Activated CD4-positive, alpha-beta T cell treated with anti-CD3 and anti-CD28 coated beads, Interleukin-2, amount 10 ng/mL, durations not matched to agents 24 days and 14 days (primary cell): ENCODE results near the gene IL13RA1. TPM values are rescaled to one million over a fixed set of nuclear protein-coding genes. Genes with fewer than 3 reads are reported as not detected.

ENCODE experiments used
- DNase-seq: peaks from one replicate; pipeline ENCODE4 v3.0.0; 2022
- H3K27ac Mint-ChIP-seq: one replicate; pipeline ENCODE4 v1.8.0; 2022; ENCODE audit warnings: mild to moderate bottlenecking, mixed read lengths
- H3K27me3 Mint-ChIP-seq: one replicate; pipeline ENCODE4 v1.8.0; 2022; ENCODE audit warnings: mixed read lengths
- H3K36me3 Mint-ChIP-seq: one replicate; pipeline ENCODE4 v1.8.0; 2022; ENCODE audit warnings: low read depth, mild to moderate bottlenecking, mixed read lengths
- H3K4me1 Mint-ChIP-seq: one replicate; pipeline ENCODE4 v1.8.0; 2021; ENCODE audit warnings: mixed read lengths
- H3K4me3 Mint-ChIP-seq: one replicate; pipeline ENCODE4 v1.8.0; 2022; ENCODE audit warnings: mild to moderate bottlenecking, moderate library complexity, mixed read lengths
- H3K9me3 Mint-ChIP-seq: one replicate; pipeline ENCODE4 v1.8.0; 2021; ENCODE audit warnings: mixed read lengths
- intact Hi-C: fragments of 100-400 bp; cut with micrococcal nuclease; formaldehyde crosslinking; loops from one replicate; pipeline ENCODE4 v1.15.1; 2023
- total RNA-seq: library from RNA; stranded (reverse); gene quantifications from 2 replicates; pipeline ENCODE4 v1.2.3, GENCODE V29; 2022

IL13RA1 gene
- total RNA-seq, 1 donor from 2014 or later = 0.33 TPM

DNA sequence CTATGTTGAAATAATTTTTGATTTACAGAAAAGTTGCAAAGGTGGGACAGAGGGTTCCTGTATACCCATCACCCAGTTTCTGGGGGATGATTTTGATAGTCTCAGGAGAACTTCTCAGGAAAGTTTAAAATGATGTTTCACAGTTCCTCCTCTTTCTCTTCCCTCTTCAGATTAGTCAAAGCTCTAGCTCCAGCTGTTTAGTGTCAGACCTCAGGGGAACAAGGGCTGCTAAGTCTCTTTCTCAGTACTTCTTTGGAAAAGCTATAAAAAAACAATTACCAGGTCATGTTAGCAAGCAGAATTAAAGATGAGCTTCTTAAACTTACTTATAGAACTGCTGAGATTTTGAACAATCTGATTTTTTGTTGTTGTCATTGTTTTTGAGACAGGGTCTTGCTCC is 12.2 kb downstream of the IL13RA1 start:
- peaks cover 5% of the 10 kb centered on the region for H3K4me1 Mint-ChIP-seq
- H3K27me3 Mint-ChIP-seq = peaks cover 11% of the 10 kb centered on the region
- peaks cover 3% of the 10 kb centered on the region for H3K9me3 Mint-ChIP-seq
- intact Hi-C loops = no loop called here
- H3K27ac Mint-ChIP-seq = no peak overlapping the region
- H3K36me3 Mint-ChIP-seq = no peaks in the 10 kb centered on the region
- H3K4me3 Mint-ChIP-seq = no peak overlapping the region
- no peak for DNase-seq

DNA sequence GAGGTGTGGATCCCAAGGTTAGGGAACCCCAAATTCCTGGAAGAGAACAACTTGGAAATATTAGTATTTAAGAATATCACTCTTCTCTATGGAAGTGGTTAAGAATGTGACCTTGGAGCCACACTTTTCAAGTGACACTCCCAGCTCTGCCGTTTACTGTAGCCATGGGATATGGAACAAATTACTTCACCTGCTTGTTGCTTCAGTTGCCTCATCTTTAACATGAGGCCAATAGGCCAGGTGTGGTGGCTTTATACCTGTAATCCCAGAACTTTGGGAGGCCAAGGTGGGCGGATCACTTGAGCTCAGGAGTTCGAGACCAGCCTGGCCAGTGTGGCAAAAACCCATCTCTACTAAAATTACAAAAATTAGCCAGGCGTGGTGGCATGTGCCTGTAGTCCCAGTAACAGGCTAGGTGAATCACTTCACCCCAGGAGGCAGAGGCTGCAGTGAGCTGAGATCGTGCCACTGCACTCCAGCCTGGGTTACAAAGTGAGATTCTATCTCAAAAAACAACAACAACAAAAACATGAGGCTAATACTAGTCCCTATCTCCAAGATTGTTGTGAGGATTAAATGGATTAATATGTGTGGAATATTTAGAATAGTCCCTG is 13.0 kb downstream of the IL13RA1 start:
- Mint-ChIP-seq H3K36me3 (no peaks in the 10 kb centered on the region), H3K9me3 (no peaks in the 10 kb centered on the region), H3K27ac (no peak overlapping the region), H3K27me3 (peaks cover 8% of the 10 kb centered on the region), H3K4me3 (no peak overlapping the region), H3K4me1 (peaks cover 2% of the 10 kb centered on the region)
- DNase-seq = no peak
- intact Hi-C loops = no loop called here

DNA sequence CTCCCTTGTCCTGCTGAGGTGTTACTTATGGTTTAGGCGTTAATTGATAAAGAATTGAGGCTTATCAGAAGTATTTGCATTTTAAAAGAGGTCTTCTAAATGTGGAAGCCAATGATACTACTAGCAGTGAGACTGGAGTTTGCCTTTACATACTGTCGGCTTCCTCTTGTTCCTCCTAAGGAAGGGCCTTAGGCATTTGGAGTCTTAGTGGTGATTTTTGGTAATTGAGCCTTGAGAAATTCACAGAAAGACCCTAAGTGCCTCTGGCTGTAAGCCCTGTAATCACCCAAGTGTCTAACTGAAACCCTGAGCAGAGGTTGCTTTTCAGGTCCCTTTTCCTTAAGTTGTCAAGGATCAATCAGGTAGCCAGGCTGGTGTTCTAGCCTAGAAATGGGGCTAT is 14.8 kb downstream of the IL13RA1 start:
- Mint-ChIP-seq H3K9me3 (no peaks in the 10 kb centered on the region), H3K4me3 (no peak overlapping the region), H3K4me1 (no peaks in the 10 kb centered on the region), H3K27me3 (peaks cover 5% of the 10 kb centered on the region), H3K36me3 (no peaks in the 10 kb centered on the region), H3K27ac (no peak overlapping the region)
- intact Hi-C loops = no loop called here
- DNase-seq = no peak

DNA sequence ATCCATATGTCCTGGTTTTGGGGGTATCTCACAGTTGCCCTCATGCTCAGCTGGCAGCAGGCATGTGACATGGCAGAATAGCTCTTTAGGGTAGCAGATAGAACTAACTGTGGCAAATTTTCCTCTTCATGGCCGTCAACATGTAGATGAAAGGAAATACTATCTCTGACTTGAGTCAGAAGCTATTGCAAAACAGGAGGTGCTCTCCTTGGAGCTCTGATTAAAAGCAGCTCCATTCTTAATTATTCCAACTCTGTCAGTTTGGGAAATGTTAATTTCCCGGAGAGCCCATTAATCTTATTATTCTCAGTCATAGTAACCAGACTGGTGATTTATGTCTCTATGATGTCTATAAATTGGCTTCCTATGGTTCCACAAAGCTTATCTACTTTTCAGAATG is 18.2 kb downstream of the IL13RA1 start:
- Mint-ChIP-seq H3K27me3 (peaks cover 5% of the 10 kb centered on the region), H3K9me3 (no peaks in the 10 kb centered on the region), H3K27ac (no peak overlapping the region), H3K4me3 (no peak overlapping the region), H3K36me3 (no peaks in the 10 kb centered on the region), H3K4me1 (no peaks in the 10 kb centered on the region)
- no peak for DNase-seq
- intact Hi-C loops = no loop called here

DNA sequence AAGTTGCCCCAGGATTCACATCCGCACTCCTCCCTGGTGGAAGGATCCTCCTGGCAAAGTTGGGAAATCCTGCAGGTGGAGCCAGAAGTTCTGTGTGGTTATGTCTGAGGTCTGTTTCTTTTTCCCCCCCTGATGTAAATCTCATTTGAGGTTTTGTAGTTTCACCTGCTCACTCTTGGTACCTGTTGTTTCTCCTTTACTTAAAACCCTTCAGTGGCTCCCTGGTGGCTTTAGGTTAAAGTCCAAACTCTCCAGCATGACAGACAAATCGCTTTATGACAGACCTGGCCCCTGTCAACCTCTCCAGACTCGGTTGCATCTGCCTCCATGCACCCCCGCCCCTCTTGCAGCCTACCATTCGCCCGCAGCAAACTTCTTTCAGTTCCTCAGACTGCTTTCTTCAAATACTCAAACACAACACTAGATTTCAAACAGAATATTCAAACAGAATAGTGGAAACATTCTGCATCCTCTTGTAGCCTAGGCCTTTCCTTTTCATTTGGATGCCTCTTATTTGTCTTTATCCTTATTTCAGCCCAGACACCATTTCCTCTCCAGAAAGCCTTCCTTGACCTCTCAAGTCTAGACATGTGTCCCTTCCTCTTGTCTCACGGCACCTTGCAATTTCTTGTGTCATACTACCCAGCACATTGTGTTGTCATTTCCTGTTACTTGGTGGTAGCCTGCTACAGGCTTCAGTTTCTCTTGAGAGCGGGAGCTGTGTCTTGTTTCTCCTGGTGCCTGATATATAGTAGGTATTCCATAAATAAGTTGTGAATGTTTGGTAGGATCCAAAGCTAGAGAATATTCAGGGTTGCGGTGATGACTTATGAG is 24.8 kb downstream of the IL13RA1 start:
- H3K4me3 Mint-ChIP-seq = no peak overlapping the region
- no peaks in the 10 kb centered on the region for H3K36me3 Mint-ChIP-seq
- H3K9me3 Mint-ChIP-seq = no peaks in the 10 kb centered on the region
- H3K27me3 Mint-ChIP-seq = peaks cover 9% of the 10 kb centered on the region
- H3K27ac Mint-ChIP-seq = no peak overlapping the region
- intact Hi-C loops = no loop called here
- no peak for DNase-seq
- H3K4me1 Mint-ChIP-seq = peaks cover 7% of the 10 kb centered on the region

DNA sequence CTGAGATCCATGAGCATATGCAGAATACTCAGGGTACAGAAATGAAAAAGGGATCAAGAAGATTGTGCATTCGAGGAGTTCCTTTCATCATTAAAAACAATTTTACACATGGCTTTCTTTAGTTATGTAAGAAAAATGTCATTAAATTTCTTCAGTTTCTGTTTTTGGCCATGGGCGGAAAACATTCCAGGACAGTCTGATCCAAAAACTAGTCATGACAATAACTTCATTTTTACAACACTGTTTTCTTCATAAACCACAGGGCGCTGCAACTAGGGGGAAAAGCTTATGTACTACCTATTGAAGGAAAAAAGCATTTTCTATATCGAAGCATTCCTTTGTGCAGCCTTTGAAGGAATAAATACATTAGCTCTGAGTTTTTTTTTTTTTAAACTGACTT is 28.2 kb downstream of the IL13RA1 start:
- Mint-ChIP-seq H3K27ac (no peak overlapping the region), H3K4me3 (no peak overlapping the region), H3K9me3 (no peaks in the 10 kb centered on the region), H3K4me1 (peaks cover 7% of the 10 kb centered on the region), H3K27me3 (peaks cover 9% of the 10 kb centered on the region), H3K36me3 (no peaks in the 10 kb centered on the region)
- intact Hi-C loops = no loop called here
- no peak for DNase-seq

DNA sequence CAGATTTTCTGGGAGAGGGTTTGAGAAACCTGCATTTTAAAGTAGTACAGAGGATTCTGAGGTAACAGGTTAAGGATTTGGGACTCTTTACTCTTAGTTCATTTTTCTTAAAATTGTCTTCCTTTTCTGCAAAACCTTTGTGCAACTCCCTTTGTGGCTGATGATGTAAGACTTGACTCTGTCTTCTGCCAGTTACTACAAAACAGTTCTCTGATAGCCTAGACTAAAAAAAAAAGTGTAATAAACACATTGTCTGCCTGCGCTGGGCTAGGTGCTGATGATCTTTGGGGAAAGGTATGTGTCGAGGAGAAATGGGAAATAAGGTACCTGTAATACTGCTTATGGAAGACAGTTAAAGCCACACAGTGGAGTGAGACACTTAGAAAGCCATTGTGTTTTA is 28.7 kb downstream of the IL13RA1 start:
- Mint-ChIP-seq H3K4me1 (peaks cover 7% of the 10 kb centered on the region), H3K36me3 (no peaks in the 10 kb centered on the region), H3K9me3 (no peaks in the 10 kb centered on the region), H3K27me3 (peaks cover 9% of the 10 kb centered on the region), H3K4me3 (no peak overlapping the region), H3K27ac (no peak overlapping the region)
- intact Hi-C loops = no loop called here
- DNase-seq = no peak

DNA sequence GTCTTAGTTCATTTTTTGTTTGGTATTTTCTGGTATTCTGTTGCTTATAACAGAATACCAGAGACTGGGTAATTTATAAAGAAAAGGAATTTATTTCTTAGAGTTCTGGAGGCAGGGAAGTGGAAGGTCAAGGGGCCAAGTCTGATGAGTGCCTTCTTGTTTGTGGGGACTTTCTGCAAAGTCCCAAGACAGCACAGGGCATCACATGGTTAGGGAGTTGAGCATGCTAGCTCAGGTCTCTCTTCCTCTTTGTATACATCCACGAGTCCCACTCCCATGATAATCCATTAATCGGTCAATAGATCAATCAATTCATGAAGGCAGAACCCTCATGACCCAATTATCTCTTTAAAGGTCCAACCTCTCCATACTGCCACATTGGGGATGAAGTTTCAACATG is 31.1 kb downstream of the IL13RA1 start:
- H3K27me3 Mint-ChIP-seq = peaks cover 13% of the 10 kb centered on the region
- no peaks in the 10 kb centered on the region for H3K9me3 Mint-ChIP-seq
- no peak overlapping the region for H3K4me3 Mint-ChIP-seq
- intact Hi-C loops = no loop called here
- H3K27ac Mint-ChIP-seq = no peak overlapping the region
- H3K4me1 Mint-ChIP-seq = no peaks in the 10 kb centered on the region
- no peak for DNase-seq
- no peaks in the 10 kb centered on the region for H3K36me3 Mint-ChIP-seq

DNA sequence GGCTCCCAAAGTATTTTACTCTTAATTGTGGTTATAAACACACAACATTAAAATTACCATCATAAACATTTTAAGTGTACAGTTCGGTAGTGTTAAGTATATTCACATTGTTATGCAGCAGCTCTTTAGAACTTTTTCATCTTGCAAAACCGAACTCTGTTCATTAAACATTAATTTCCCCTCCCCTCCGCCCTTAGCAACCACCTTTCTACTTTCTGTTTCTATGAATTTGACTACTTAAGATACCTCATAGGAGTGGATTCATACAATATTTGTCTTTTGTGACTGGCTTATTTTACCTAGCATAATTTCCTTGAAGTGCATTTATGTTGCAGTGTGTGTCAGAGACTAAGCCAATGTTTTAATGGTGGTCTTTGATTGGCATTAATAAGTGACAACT is 32.6 kb downstream of the IL13RA1 start:
- Mint-ChIP-seq H3K27ac (no peak overlapping the region), H3K27me3 (peaks cover 13% of the 10 kb centered on the region), H3K4me1 (no peaks in the 10 kb centered on the region), H3K9me3 (no peaks in the 10 kb centered on the region), H3K36me3 (no peaks in the 10 kb centered on the region), H3K4me3 (no peak overlapping the region)
- intact Hi-C loops = no loop called here
- no peak for DNase-seq

DNA sequence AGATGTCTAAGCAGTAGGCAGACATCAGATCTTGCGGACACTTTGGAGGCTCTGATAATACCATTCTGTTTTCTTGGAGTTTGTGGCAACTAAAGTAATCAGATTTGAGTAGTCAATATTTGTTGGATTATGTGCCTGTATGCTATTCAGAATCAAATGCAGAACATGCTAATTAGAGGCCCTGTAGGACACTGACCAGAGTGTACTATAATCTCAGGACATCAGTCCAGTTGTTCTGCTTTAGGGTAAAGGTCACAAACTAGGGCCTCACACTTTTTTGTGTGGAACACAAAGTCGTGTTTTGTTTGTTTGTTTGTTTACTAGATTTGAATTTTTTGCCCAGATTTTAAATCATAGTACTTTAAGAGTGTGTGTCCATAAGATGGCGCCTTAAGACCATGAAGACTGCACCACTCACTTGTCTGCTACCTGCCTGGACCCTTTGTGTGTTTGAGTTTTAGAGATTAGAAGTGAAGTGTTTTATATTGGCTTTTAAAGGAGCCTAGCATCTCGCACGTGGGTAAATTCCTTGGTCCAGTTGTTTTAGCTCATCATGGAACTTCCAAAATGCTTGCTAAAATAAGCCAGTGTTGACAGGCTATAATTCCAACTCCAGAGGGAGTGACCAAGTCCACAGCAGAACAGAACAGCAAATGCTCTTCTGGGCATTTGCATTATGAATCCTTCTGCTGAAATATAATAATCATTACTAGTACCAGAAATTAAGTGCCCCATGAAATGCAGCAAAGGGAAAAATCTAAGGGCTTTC is 34.7 kb downstream of the IL13RA1 start:
- Mint-ChIP-seq H3K27me3 (peaks cover 6% of the 10 kb centered on the region), H3K27ac (no peak overlapping the region), H3K9me3 (no peaks in the 10 kb centered on the region), H3K36me3 (no peaks in the 10 kb centered on the region), H3K4me1 (no peaks in the 10 kb centered on the region), H3K4me3 (no peak overlapping the region)
- intact Hi-C loops = no loop called here
- DNase-seq = no peak

DNA sequence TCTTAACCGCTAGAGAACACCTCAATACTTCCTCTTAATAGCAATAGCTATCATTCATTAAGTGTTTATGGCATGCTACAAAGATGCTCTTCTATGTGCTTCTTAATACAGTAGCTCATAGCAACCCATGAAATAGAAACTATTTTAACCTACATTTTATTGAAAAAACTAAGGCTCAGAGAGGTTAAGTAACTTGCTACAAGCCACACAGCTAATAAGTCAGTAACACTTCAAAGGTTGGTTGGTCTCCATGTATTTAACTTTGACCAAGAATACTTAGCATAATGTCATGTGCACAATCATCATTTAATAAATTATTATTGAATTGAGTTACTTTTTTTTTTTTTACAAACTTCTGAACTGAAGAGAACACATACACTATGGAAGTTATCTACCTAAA is 36.1 kb downstream of the IL13RA1 start:
- intact Hi-C loops = no loop called here
- Mint-ChIP-seq H3K27me3 (peaks cover 6% of the 10 kb centered on the region), H3K9me3 (no peaks in the 10 kb centered on the region), H3K4me3 (no peak overlapping the region), H3K4me1 (no peaks in the 10 kb centered on the region), H3K36me3 (no peaks in the 10 kb centered on the region), H3K27ac (no peak overlapping the region)
- no peak for DNase-seq

DNA sequence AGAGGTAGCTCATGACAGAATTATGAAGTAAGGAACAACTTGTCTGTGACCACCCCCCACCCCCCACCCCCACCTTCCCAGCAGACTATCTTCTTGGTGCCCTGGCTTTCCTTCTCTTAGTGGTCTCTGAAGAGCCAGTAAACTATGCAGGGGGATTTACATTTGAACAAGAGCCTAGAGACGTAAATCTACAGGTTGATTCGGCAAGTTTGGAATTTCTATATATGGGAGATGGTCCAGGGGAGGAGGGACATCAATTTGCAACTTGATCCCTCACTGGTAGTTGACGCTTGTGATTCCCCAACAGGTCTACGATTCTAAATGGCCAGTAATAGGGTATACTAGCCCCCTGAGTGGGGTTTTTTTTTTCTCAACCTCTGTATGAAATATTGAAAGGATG is 36.7 kb downstream of the IL13RA1 start:
- Mint-ChIP-seq H3K4me3 (no peak overlapping the region), H3K27me3 (peaks cover 6% of the 10 kb centered on the region), H3K4me1 (no peaks in the 10 kb centered on the region), H3K9me3 (no peaks in the 10 kb centered on the region), H3K27ac (no peak overlapping the region), H3K36me3 (no peaks in the 10 kb centered on the region)
- intact Hi-C loops = no loop called here
- no peak for DNase-seq

DNA sequence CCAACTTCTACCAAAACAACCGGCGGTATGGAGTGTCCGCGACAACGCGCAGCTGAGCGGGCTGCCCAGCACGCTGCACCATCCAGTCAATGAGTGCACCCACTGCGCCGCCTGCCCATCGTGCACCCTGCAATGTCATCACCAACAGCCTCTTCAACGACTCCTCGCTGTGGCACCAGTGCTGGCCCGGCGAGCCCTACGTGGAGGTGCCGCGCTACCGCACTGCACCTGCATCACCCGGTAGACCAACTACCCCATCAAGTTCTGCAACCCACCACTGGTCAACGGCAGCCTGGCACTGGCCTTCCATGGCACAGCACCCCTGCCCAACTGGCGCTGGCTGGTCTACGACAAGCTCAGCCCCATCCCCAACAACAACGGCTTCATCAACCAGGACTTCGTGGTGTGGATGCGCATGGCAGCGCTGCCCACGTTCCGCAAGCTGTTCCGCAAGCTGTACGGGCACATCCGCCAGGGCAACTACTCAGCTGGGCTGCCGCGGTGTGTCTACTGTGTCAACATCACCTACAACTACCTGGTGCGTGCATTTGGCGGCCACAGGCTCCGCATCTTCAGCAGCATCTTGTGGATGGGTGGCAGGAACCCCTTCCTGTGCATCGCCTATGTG is 42.8 kb downstream of the IL13RA1 start:
- Mint-ChIP-seq H3K27ac (no peak overlapping the region), H3K36me3 (no peaks in the 10 kb centered on the region), H3K9me3 (no peaks in the 10 kb centered on the region), H3K27me3 (peaks cover 3% of the 10 kb centered on the region), H3K4me3 (no peak overlapping the region), H3K4me1 (no peaks in the 10 kb centered on the region)
- intact Hi-C loops = no loop called here
- DNase-seq = no peak

DNA sequence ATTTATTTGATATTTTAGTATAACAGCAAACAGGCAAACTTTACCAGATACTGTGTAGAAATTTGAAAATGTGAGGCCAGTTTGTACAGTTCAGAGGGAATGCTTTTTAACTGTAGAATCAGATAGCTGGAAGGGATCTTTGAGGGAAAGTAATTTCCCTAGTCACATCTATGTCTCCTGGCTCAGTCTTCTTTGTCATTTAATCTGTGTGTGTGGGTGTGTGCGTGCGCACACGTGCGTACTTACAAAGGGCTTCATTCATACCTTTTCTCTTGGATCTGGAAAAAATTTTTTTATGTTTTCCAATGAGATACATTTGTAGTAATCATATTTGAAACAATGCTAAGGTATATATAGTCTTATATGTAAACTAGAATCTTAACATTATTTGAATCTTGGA is 44.6 kb downstream of the IL13RA1 start:
- Mint-ChIP-seq H3K27me3 (peaks cover 6% of the 10 kb centered on the region), H3K9me3 (no peaks in the 10 kb centered on the region), H3K27ac (no peak overlapping the region), H3K4me3 (no peak overlapping the region), H3K36me3 (no peaks in the 10 kb centered on the region), H3K4me1 (no peaks in the 10 kb centered on the region)
- intact Hi-C loops = no loop called here
- no peak for DNase-seq
